Uterus (tissue), 4 donors: ENCODE measurements around the gene CHST13. TPM values are rescaled to one million over a fixed set of nuclear protein-coding genes. Genes with fewer than 3 reads are reported as not detected.

Source experiments
- DNase-seq, 2 donors: peaks; one replicate each; pipeline ENCODE4 v3.0.0-alpha.2; 2019 to 2020
- H3K27ac ChIP-seq, 2 donors: fragments of 200-600 bp; sonication (generic); 1 replicate in 1 of 2; 2 replicates in 1 of 2; pipeline ENCODE4 v1.5.1; 2016 to 2018
- H3K27me3 ChIP-seq, 2 donors: fragments of 200-600 bp; sonication (generic); one replicate each; pipeline ENCODE4 v1.5.1; 2018 to 2019; ENCODE audit warnings: control low read depth in 1 of 2
- H3K36me3 ChIP-seq, 2 donors: fragments of 200-600 bp; sonication (generic); one replicate each; pipeline ENCODE4 v1.5.1; 2019; ENCODE audit warnings: control low read depth in 1 of 2
- H3K4me1 ChIP-seq, 2 donors: fragments of 200-600 bp; sonication (generic); one replicate each; pipeline ENCODE4 v1.5.1; 2018 to 2019; ENCODE audit warnings: control low read depth in 1 of 2
- H3K4me3 ChIP-seq, 2 donors: fragments of 200-600 bp; sonication (generic); 1 replicate in 1 of 2; 2 replicates in 1 of 2; pipeline ENCODE4 v1.5.1; 2018 to 2019; ENCODE audit warnings: mild to moderate bottlenecking in 1 of 2
- H3K9me3 ChIP-seq, 2 donors: fragments of 200-600 bp; sonication (generic); one replicate each; pipeline ENCODE4 v1.5.1; 2019; ENCODE audit warnings: control low read depth in 1 of 2
- POLR2A ChIP-seq, 2 donors: fragments of 450-650 bp; IDR thresholded peaks; one replicate each; pipeline ENCODE4 v1.6.1; 2016; ENCODE audit warnings: antibody characterized with exemption in 2 of 2, mild to moderate bottlenecking in 1 of 2, moderate library complexity in 1 of 2
- intact Hi-C: fragments of 100-400 bp; cut with DNase I; formaldehyde crosslinking; loops from one replicate; pipeline ENCODE4 v1.15.1; 2023; ENCODE audit warnings: low total_unique reads
- total RNA-seq, 4 donors: library from RNA; depleted of rRNA in 3 of 4; stranded (reverse); fragments of >200 nt in 3 of 4; gene quantifications; one replicate each; pipeline versions ENCODE4 v1.1.0 to v1.2.4, GENCODE V29; 2014 to 2023
- TF ChIP-seq, protein P1 (sequence below), 4 experiments: fragments of 200-600 bp in 2 of 4; fragments of 450-650 bp in 2 of 4; sonication (generic) in 2 of 4; IDR thresholded peaks; one replicate each; pipeline ENCODE4 v1.5.1; 2016 to 2019; ENCODE audit warnings: antibody characterized with exemption in 4 of 4, mild to moderate bottlenecking in 2 of 4, moderate library complexity in 1 of 4
- donor health status: DM: yes; HTN: yes; CAD: no.

Gene CHST13
- total RNA-seq, 4 donors from 2014 or later, result 0.24 to 0.62 TPM; not detected in 2

DNA sequence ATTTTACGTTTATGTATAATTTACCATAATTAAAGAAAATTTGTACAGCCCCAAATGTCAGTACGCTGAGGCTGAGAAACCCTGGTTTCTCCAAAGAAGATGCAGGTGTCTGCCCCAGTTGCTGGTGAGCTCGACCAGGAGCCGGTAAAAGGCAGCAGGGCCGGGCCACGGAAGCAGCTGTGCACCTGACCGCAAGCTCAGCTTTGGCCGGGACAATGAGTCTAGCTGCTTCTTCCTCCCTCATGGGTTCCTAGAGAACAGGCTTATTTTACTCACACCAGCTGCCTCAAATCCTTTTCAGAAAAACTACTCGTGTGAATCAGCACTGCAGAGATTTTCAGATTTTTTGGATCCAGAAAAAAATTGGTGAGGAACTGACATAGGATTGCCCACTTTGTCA, 30.2 kb upstream of the CHST13 start:
- no peak for TF ChIP-seq POLR2A (IDR thresholded peaks at IDR 0.05)
- TF ChIP-seq, protein P1, sequence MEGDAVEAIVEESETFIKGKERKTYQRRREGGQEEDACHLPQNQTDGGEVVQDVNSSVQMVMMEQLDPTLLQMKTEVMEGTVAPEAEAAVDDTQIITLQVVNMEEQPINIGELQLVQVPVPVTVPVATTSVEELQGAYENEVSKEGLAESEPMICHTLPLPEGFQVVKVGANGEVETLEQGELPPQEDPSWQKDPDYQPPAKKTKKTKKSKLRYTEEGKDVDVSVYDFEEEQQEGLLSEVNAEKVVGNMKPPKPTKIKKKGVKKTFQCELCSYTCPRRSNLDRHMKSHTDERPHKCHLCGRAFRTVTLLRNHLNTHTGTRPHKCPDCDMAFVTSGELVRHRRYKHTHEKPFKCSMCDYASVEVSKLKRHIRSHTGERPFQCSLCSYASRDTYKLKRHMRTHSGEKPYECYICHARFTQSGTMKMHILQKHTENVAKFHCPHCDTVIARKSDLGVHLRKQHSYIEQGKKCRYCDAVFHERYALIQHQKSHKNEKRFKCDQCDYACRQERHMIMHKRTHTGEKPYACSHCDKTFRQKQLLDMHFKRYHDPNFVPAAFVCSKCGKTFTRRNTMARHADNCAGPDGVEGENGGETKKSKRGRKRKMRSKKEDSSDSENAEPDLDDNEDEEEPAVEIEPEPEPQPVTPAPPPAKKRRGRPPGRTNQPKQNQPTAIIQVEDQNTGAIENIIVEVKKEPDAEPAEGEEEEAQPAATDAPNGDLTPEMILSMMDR (IDR thresholded peaks at IDR 0.05), result no peak
- no peak overlapping the region for H3K4me3 ChIP-seq
- no peaks in the 10 kb centered on the region for H3K9me3 ChIP-seq
- intact Hi-C loops, result no loop called here
- no peaks in the 10 kb centered on the region for H3K27me3 ChIP-seq
- H3K4me1 ChIP-seq, result no peaks in the 10 kb centered on the region
- H3K27ac ChIP-seq, result no peak overlapping the region
- no peak for DNase-seq
- no peaks in the 10 kb centered on the region for H3K36me3 ChIP-seq

DNA sequence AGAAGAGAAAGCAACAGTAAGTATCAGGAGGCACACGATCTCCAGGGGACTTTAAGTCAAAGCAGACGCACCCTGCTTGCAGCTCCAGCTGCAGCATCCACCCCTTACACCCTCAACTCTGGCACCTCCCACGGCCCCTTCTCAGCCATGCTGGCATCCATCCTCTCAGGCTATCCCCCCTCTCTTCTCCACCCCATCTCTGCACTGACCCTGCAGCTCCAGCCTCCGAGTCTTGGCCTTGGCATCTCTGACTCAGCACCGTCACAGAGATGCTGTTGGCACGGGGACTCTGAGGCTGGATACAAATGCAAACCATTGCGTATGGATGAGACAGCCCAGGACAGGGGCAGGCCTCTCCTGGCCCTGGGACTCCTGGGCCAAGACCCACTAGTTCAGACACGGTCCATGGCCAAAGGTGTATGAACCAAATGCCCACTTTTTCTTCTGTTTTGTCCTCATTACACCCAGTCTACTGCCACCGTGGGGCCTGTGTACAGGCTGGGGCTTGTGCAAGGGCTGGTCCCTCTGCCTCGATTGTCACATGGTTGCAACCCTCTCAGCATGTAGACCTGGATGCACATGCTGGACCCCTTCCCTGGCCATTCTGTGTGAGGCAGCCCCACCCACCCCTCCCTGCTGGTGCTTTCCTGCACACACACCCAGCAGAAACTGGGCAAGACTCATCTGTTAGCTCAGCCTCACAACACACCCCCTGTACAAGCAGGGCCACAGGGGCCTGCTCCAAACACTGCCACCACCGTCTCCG, 29.6 kb upstream of the CHST13 start:
- no peaks in the 10 kb centered on the region for H3K36me3 ChIP-seq
- H3K4me1 ChIP-seq, result no peaks in the 10 kb centered on the region
- no peaks in the 10 kb centered on the region for H3K9me3 ChIP-seq
- TF ChIP-seq, protein P1 (IDR thresholded peaks at IDR 0.05), result no peak
- no peak for TF ChIP-seq POLR2A (IDR thresholded peaks at IDR 0.05)
- H3K27me3 ChIP-seq, result no peaks in the 10 kb centered on the region
- H3K4me3 ChIP-seq, result no peak overlapping the region
- no peak overlapping the region for H3K27ac ChIP-seq
- DNase-seq, result no peak
- intact Hi-C loops, result no loop called here

DNA sequence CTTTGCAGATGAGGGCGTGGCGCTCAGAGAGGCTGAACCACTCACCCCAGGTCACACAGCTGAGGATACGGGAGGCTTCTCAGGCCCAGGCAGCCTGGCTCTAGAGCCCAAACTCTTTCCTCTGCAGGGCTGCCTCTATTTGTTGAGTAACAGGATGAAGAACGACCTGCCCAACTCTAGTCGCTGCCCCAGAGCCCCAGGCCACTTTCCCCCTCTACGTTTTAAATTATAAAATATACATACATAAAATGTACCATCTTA, 29.1 kb upstream of the CHST13 start:
- no peak for TF ChIP-seq POLR2A (IDR thresholded peaks at IDR 0.05)
- TF ChIP-seq, protein P1 (IDR thresholded peaks at IDR 0.05), result no peak
- Histone ChIP-seq H3K4me1 (no peaks in the 10 kb centered on the region), H3K36me3 (no peaks in the 10 kb centered on the region), H3K4me3 (no peak overlapping the region), H3K27ac (no peak overlapping the region), H3K9me3 (no peaks in the 10 kb centered on the region), H3K27me3 (no peaks in the 10 kb centered on the region)
- intact Hi-C loops, result no loop called here
- DNase-seq, result no peak

DNA sequence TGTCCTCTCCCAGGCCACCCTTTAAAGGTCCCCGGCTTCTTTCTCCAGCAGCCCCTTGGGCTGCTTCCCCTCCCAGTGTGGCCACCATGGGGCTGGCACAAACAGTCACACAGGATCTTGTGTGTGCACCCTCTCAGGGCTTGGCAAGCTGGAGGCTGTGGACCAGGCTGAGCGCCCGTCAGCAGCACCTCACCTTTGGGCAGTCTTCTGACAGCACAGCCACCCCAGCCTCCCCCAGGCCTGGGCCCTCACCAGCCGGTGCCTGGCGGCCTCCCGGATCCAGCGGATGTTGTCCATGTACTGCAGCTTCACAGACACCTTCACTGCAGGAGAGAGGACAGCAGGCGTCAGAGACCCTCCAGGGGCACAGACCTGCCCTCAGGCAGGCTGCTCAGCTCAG, 28.2 kb upstream of the CHST13 start:
- Histone ChIP-seq H3K4me1 (no peaks in the 10 kb centered on the region), H3K27ac (no peak overlapping the region), H3K9me3 (no peaks in the 10 kb centered on the region), H3K4me3 (no peak overlapping the region), H3K36me3 (no peaks in the 10 kb centered on the region), H3K27me3 (no peaks in the 10 kb centered on the region)
- TF ChIP-seq, protein P1 (IDR thresholded peaks at IDR 0.05), result no peak
- no peak for TF ChIP-seq POLR2A (IDR thresholded peaks at IDR 0.05)
- DNase-seq, result no peak
- intact Hi-C loops, result no loop called here

DNA sequence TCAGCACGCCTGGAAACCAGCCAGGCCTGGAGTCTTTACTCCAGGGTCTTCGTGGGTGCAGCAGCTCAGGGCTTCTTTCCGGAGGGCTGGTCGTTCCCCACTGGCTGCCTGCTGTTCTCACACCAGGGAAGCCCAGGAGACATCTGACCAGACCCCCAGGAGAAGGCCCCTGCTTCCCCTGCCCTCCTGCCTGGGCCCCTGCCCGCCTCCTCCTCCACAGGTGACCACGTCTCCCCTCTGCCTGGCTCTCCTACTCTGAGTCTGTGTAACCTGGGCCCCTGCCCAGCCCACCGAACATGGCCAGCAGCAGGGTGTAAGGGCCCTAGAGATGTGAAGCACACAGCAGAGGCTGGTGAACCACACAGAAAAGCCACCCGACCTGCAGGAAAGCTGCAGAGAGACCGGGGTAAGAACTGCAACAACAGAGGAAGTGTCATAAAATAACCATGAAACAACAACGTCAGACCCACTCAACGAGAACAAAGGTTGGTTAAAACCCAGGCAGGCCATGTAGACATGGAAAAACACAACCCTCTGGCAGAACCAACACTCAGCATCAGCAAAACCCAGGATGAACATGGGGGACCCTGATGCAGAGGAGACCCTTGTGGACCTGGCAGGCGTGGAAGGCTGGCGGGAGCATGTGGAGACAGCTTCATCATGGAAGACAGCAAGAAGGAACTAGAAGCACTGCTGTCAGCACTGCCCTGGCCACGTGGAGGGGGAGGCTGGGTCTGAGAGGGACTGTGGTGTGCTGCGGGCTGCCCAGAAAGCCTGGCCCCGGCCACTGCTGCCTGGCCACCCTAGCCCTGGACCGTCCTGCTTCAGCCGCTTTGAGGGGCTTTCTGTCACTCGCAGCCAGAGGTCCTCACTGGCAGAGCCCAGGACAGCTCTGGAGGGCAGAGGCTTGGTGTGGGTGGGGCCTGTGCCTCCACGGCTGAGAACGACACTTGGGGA, 26.8 kb upstream of the CHST13 start:
- H3K36me3 ChIP-seq, result no peaks in the 10 kb centered on the region
- no peak for DNase-seq

More for the DNA sequence above, 26.8 kb upstream of the CHST13 start:
- H3K4me1 ChIP-seq, result no peaks in the 10 kb centered on the region
- H3K27me3 ChIP-seq, result no peaks in the 10 kb centered on the region
- intact Hi-C loops, result no loop called here
- no peaks in the 10 kb centered on the region for H3K9me3 ChIP-seq
- TF ChIP-seq POLR2A (IDR thresholded peaks at IDR 0.05), result no peak
- TF ChIP-seq, protein P1 (IDR thresholded peaks at IDR 0.05), result no peak
- no peak overlapping the region for H3K27ac ChIP-seq
- no peak overlapping the region for H3K4me3 ChIP-seq
